ENCODE data around the gene UBXN2A.
"Not testable (repeated sequence)": the region's sequence is repeated elsewhere in the genome, so short reads cannot be mapped to it uniquely, and the experiment has no call there.

UBXN2A gene

DNA sequence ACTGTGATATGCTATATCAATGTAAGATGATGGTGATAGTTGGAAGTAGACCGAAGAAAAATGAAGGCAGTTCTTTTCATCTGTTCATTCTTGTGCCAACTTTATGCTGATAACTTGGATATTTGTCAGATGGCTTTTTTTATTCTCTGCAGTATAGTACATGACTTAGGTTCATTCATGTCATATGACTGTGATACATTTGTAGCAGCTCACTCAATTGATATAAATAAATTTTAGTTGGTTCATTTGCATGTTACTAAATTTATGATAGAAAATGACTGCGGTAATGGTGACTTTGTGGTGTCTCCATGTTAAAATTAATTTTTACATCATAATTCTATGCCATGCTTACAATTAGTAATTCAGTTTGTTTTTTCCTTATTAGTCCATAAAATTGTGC is 7.1 kb downstream of the UBXN2A start:
- in situ Hi-C loops (cut with HindIII; ENCODE audit: low pct_unique_long_range_greater_than_20kb, low sequenced_read_pairs), result no loop called here
- no peak for TF ChIP-seq JUND (IDR thresholded peaks at IDR 0.05; ENCODE audit: low read depth)
- no peak for DNase-seq (ENCODE audit: low read depth in 1 of 2, low spot score in 1 of 2)

GRCh38 chr2:23952558-23952957 is 12.3 kb downstream of the UBXN2A start:
- in situ Hi-C loops (cut with HindIII; ENCODE audit: low pct_unique_long_range_greater_than_20kb, low sequenced_read_pairs); DNase-seq (ENCODE audit: low read depth in 1 of 2, low spot score in 1 of 2): not testable (repeated sequence)

DNA sequence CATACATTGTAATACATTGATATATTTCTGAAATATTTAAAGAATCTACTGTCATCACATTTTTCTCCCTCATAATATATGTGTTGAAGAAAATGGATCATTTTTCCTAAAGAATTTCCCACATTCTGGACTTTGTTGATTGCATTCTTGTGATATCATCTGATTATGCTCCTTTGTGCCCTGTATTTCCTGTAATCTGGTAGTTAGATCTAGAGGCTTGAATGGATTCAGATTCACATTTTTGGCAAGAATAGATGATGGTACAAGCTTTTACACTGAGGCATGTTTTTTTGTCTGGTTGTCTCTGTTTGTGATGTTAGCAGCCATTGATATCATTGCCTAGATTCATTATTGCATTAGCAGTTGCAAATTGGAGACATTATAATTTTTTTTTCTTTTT is 13.4 kb downstream of the UBXN2A start:
- no peak for DNase-seq (ENCODE audit: low read depth in 1 of 2, low spot score in 1 of 2)
- TF ChIP-seq JUND (IDR thresholded peaks at IDR 0.05; ENCODE audit: low read depth), result no peak
- in situ Hi-C loops (cut with HindIII; ENCODE audit: low pct_unique_long_range_greater_than_20kb, low sequenced_read_pairs), result no loop called here

GRCh38 chr2:23954325-23955014 is 14.2 kb downstream of the UBXN2A start:
- DNase-seq (ENCODE audit: low read depth in 1 of 2, low spot score in 1 of 2), result no peak
- in situ Hi-C loops (cut with HindIII; ENCODE audit: low pct_unique_long_range_greater_than_20kb, low sequenced_read_pairs), result no loop called here
- TF ChIP-seq JUND (IDR thresholded peaks at IDR 0.05; ENCODE audit: low read depth), result no peak

GRCh38 chr2:23967846-23968245 is 27.6 kb downstream of the UBXN2A start:
- no peak for TF ChIP-seq JUND (IDR thresholded peaks at IDR 0.05; ENCODE audit: low read depth)
- in situ Hi-C loops (cut with HindIII; ENCODE audit: low pct_unique_long_range_greater_than_20kb, low sequenced_read_pairs), result no loop called here
- no peak for DNase-seq (ENCODE audit: low read depth in 1 of 2, low spot score in 1 of 2)

- TF ChIP-seq JUND (IDR thresholded peaks at IDR 0.05; ENCODE audit: low read depth), result no peak
- in situ Hi-C loops (cut with HindIII; ENCODE audit: low pct_unique_long_range_greater_than_20kb, low sequenced_read_pairs), result no loop called here
- no peak for DNase-seq (ENCODE audit: low read depth in 1 of 2, low spot score in 1 of 2)
Observed at GRCh38 chr2:23976883-23977282, 36.6 kb downstream of the UBXN2A start.

DNA sequence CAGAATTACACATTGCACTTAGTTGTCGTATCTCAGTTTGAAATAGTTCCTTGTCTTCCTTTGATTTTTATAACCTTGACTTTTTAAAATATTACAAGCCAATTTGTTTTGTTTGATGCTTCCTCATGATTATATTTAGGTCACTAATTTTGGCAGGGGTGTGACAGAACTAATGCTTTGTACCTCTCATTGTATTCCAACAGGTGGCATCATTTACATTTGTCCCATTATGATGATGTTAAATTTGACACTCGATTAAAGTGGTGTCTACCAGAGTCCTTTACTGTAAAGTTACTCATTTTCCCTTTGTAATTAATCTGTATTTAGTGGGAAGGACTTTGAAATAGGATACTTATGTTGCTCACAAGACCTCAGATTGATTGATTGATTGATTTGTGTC is 48.1 kb downstream of the UBXN2A start:
- in situ Hi-C loops (cut with HindIII; ENCODE audit: low pct_unique_long_range_greater_than_20kb, low sequenced_read_pairs), result no loop called here
- peak in 1 of 2 experiments; percentile 48 for DNase-seq (ENCODE audit: low read depth in 1 of 2, low spot score in 1 of 2)

DNA sequence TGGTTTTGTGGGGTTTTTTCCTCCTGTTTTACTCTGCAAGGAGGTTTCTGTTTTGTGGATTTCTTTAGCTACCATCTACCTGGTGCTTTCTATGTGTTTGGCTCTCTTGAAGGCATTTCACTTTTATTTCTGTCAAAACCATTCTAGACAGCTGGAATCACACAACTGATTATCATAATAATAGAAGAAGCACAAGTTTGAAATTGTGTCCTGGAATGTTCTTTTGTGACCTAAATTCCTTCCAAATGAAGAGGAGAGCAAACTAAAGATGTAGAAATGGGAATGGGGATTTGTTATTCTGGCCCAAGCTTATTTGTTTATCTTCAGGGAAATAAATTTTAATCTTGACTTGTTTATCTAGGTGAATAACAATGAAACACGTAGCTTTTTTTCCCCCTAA is 52.7 kb downstream of the UBXN2A start:
- in situ Hi-C loops (cut with HindIII; ENCODE audit: low pct_unique_long_range_greater_than_20kb, low sequenced_read_pairs), result no loop called here
- no peak for TF ChIP-seq JUND (IDR thresholded peaks at IDR 0.05; ENCODE audit: low read depth)
- DNase-seq (ENCODE audit: low read depth in 1 of 2, low spot score in 1 of 2), result no peak

More for the DNA sequence above, 48.1 kb downstream of the UBXN2A start:
- no peak for TF ChIP-seq JUND (IDR thresholded peaks at IDR 0.05; ENCODE audit: low read depth)

DNA sequence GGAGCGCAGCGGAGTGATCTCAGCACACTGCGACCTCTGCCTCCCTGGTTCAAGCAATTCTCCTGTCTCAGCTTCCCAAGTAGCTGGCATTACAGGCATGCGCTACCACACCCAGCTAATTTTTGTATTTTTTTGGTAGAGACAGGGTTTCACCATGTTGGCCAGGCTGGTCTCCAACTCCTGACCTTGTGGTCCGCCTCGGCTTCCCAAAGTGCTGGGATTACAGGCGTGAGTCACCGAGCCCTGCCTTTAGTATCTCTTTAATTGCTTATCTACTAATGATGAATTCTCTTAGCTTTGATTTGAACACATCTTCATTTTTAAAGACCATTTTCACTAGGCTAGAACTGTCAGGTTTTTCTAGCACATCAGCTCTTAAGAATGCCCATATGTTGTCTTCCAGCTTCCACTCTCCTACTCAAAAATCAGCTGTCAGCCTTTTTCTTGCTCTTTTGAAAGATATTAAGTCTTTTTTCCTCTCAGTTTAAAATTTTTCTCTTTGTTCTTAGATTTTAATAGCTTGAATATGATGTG is 53.5 kb downstream of the UBXN2A start:
- no peak for DNase-seq (ENCODE audit: low read depth in 1 of 2, low spot score in 1 of 2)
- in situ Hi-C loops (cut with HindIII; ENCODE audit: low pct_unique_long_range_greater_than_20kb, low sequenced_read_pairs), result no loop called here
- TF ChIP-seq JUND (IDR thresholded peaks at IDR 0.05; ENCODE audit: low read depth), result no peak

DNA sequence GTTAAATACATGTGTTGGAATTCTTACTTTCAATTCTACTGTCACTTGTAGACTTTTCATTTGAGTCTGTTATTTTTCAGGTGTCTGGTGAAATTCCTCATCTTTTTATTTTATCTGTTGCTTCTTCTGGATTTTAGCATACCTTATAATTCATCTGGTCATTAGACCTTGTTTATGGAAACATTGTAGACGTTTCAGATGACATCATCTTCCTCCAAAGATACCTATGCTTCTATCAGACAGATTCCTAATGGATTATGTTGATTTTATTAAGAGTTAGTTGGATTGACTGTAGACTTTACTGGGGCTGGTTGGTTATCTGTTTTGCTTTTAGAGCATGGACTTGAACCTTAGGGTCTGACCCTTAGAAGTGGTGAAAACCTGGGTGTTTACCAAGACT is 54.3 kb downstream of the UBXN2A start:
- DNase-seq (ENCODE audit: low read depth in 1 of 2, low spot score in 1 of 2), result no peak
- in situ Hi-C loops (cut with HindIII; ENCODE audit: low pct_unique_long_range_greater_than_20kb, low sequenced_read_pairs), result no loop called here
- TF ChIP-seq JUND (IDR thresholded peaks at IDR 0.05; ENCODE audit: low read depth), result no peak

DNA sequence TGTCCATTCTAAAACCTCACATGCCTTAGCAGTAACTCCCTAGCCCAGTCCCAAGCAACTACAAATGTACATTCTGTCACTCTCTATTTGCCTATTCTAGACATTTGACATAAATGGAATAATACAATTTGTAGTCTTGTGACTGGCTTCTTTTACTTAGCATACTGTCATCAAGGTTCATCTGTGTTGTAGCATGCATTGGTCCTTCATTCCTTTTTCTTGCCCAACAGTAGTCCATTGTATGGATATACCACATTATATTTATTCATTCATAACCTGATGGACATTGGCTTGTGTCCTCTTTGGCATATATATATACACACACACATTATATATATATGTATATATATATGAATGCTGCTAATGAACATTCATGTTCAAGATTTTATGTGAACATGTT is 67.4 kb downstream of the UBXN2A start:
- in situ Hi-C loops (cut with HindIII; ENCODE audit: low pct_unique_long_range_greater_than_20kb, low sequenced_read_pairs), result no loop called here
- no peak for TF ChIP-seq JUND (IDR thresholded peaks at IDR 0.05; ENCODE audit: low read depth)
- no peak for DNase-seq (ENCODE audit: low read depth in 1 of 2, low spot score in 1 of 2)

- DNase-seq (ENCODE audit: low read depth in 1 of 2, low spot score in 1 of 2), result no peak
- in situ Hi-C loops (cut with HindIII; ENCODE audit: low pct_unique_long_range_greater_than_20kb, low sequenced_read_pairs), result no loop called here
- no peak for TF ChIP-seq JUND (IDR thresholded peaks at IDR 0.05; ENCODE audit: low read depth)
Observed at GRCh38 chr2:24008672-24009366, 68.6 kb downstream of the UBXN2A start.

GRCh38 chr2:24009367-24009679 is 69.1 kb downstream of the UBXN2A start:
- in situ Hi-C loops (cut with HindIII; ENCODE audit: low pct_unique_long_range_greater_than_20kb, low sequenced_read_pairs), result no loop called here
- no peak for TF ChIP-seq JUND (IDR thresholded peaks at IDR 0.05; ENCODE audit: low read depth)
- DNase-seq (ENCODE audit: low read depth in 1 of 2, low spot score in 1 of 2), result no peak

All from T47D (cell line).